HG02970 (cell line): Measurements from ENCODE around the gene SNX20.

Experiments used
- ATAC-seq: cut with Tn5 transposase; IDR thresholded peaks from one replicate; pipeline ENCODE4 v1.9.1; 2021; ENCODE audit warnings: mild to moderate bottlenecking, moderate library complexity, moderate number of reproducible peaks; ENCODE audit not compliant: unreplicated experiment, low FRiP score

Gene SNX20

DNA sequence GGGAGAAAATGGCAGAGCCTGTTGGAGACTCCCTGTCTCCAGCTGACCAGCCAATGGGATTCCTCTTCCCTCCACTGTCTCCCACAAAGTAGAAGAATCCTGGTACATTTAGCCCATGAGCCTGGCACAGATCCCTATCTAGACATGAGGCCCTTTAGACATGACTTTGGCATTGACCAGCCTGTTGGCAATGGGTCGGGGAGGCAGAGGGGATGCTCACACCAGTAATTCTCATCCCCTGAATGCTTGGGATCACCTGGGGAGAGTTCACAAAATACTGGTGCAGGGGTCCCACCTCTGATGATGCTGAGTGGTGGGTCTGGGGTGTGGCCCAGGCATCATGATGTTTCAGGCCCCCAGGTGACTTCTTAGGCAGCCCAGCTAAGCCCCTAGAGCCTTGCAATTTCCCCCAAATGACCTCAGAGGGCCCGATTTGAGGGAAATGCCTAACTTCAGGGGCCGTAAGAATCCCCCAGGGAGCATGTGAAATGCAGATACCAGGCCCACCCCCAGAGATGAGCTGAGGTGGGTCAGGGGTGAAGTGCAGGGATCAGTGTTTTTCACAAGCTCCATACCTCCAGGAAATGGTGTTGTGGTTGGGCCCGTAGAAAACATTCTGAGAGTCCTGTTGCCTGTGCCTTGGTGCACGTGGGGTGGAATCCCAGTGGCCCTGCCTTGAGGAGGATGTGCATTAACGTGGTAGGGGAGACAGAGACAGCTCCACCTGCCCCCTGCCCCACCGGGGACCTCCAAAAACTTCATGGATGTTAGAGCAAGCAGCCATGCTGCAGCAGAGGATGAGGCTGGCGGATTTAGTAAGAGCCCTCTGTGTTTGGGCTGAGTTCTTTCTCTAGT lies 42.1 kb downstream of the SNX20 start:
- no peak for ATAC-seq

DNA sequence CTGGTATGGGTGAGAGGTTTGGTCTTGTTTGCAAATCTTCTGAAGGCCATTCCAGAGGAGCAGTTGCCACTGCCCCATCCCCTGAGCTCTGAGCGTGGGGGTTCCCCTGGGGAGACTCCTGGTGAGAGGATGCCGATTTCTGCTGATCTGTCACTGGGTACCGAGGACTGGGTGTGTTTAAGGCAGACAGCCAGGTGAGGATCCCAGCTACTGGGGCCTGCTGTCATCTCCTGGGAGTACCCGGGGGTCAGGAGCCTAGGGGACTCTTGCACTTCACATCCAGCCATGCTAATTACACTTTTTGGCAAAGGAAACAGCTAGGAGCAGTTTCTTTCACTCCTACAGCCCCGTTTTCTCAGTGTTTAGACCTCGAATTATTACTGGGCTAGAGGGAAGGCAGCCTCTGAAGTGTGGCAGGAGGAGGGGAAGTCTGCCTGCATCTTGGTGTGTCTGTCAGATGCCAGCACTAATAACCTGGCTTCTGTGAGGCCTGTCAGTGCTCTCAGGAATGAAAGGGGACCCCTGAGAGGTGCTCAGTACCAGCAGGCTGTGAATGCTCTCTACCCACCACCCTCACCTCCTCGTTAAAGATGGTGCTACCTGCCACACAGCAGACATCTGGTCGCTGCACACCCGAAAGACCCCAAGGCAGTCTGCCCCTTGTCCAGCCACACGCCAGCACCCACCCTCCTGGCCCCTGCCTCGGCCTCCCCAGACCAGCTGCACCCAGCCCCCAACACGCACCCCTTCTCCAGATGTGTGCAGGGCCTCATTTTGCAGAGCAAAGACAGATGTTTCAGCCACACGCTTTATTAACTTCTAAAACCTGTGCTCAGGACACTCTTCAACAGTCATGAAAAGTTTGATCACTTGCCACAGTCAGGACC lies 43.2 kb downstream of the SNX20 start:
- ATAC-seq: no peak

DNA sequence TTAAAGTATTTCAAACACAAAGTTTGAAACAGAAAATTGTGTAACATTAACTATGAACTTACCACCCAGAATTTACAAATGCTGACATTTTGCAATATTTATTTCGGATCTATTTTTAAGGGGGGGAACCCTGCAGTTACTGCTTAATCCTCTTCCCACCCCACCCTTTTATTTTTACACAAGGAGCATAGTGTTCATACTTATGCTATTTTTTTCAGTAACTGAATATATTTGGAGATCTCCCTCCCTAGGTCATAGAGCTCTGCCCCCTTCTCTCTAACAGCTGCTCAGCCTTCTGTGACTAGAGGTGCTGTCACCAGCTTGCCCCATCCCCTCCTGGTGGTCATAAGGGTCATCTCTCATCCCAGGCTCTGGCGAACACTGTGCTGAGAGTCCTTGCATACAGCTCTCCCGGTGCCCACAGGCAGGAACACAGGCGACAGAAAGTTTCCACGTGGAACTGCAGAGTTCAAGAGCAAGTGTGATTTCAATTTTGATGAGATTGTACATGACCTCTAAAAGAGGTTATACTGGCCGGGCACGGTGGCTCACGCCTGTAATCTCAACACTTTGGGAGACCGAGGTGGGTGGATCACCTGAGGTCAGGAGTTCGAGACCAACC lies 44.2 kb downstream of the SNX20 start:
- ATAC-seq: no peak

DNA sequence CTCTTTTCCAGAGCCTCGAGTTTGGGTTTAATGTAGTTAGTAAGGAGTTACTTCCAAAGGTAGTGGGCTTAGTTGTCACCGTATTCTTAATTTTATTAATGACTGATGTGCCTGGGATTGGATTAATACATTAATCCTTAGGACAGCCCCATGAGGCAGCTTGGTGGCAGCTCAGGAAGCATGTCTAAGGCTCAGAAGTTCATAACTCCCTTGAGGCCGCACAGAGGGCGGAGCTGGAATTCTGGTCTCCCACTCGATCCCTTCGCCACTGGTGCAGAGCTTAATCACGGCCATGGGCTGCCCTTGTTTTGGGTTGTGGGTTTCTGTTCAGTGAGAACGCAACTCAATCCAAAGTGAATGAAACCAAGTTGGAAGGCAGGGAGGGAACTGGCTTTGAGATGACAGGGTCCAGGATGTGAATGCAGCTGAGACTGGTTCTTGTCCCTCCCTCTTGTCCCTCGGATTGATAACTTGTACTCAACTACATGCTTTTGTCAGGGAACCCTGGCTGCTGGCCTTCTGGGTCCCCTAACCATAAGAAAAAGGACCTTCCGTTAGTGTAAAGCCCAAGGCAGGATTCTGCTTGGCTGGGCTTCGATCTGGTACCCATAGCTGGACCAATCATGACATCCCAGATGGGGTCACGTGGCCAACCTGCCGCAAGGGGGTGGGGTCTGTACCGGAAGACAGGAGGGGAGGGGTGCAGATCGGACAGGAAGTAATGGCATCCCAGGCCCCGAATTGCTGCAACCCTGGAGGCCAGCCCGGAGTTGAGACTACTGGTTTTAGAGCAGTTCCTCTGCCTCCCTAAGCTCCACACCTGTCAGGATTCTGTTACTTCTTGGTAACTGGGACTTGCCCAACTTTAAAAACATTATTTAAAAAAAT lies 45.4 kb downstream of the SNX20 start:
- ATAC-seq: no peak

DNA sequence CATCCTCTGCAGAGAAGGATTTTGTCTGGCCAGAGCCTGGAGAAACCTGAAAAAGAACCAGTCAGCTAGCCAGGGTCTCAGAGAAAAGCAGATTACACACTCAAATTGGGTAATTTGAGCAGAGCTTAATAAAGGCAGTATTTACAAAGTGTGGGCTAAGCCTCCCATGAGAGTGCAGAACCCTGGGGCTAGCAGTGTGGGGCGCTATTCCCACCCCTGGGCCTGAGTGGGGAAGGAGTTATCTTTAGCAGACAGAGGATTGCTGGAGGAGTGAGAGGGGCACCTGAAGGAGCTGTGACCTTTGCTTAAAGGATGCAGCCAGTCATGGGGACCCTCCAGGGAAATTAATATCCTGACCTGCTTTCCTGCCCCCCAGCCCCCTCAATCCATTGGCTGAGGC lies 46.2 kb downstream of the SNX20 start:
- ATAC-seq: no peak

DNA sequence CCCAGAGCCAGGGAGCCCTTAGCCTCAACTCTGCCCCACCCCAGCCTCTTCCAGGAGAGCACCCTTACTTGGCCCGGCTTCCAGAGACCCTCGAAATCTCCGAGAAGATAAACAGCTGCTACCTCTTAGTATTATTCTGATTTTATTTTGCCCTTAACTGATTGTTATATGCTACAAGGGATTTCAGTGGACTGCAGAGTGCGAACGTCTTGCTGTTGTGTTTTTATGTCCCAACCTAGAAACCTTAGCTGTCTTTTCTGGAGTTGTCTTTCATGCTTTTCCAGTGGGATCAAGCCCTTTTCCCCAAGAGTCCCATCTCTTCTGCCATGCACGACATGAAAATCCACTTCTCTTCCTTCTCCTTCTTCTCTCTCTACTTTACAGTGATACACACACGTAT lies 47.0 kb downstream of the SNX20 start:
- no peak for ATAC-seq

DNA sequence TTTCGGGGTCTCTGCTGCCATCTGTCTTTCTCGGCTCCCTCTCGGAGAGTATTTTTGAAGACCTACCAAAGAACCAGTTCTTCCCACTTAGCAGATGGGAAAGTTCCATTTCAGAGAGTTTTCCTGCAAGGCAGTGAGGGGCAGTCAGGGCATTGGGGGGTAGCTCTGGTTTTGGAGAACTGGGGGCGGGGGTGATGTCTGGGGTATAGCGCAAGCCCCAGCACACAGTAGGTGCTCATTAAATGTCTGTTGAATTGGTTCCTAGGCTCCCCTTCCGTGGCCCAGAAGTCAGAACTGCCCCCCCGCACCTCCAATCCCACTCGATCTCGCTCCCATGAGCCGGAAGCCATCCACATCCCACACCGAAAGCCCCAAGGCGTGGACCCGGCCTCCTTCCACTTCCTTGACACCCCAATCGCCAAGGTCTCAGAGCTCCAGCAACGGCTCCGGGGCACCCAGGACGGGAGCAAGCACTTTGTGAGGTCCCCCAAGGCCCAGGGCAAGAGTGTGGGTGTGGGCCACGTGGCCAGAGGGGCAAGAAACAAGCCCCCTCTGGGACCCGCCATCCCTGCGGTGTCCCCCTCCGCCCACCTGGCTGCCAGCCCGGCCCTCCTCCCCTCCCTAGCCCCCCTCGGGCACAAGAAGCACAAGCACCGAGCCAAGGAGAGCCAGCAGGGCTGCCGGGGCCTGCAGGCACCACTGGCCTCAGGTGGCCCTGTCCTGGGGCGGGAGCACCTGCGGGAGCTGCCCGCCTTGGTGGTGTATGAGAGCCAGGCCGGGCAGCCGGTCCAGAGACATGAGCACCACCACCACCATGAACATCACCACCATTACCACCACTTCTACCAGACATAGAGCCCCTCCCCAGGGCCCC lies 47.9 kb downstream of the SNX20 start:
- no peak for ATAC-seq

DNA sequence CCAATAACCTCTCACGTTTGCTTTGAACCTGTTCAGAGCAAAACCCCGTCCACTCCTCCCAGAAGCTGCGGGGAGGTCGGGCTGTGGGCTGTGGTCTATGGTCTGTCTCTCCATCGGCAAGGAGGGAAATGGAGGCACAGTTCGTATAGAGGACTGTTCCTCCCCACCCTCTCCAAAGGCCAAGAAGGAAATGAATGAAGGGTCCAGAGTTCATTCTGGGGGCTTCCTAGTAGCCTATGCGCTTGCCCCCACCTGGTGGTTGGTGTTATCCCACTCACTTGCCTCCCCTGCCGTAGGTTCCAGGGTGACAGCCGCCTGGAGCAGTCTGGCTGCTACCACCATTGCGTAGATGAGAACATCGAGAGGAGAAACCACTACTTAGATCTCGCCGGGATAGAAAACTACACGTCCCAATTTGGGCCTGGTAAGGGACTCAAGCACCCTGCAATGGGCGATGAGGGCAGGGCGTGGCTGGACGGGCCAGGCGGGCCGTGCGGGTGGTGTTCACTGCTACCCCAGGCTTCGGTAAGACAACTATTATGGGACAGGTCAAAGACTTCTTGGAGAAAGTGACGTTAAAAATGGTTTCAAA lies 49.0 kb downstream of the SNX20 start:
- ATAC-seq: no peak

DNA sequence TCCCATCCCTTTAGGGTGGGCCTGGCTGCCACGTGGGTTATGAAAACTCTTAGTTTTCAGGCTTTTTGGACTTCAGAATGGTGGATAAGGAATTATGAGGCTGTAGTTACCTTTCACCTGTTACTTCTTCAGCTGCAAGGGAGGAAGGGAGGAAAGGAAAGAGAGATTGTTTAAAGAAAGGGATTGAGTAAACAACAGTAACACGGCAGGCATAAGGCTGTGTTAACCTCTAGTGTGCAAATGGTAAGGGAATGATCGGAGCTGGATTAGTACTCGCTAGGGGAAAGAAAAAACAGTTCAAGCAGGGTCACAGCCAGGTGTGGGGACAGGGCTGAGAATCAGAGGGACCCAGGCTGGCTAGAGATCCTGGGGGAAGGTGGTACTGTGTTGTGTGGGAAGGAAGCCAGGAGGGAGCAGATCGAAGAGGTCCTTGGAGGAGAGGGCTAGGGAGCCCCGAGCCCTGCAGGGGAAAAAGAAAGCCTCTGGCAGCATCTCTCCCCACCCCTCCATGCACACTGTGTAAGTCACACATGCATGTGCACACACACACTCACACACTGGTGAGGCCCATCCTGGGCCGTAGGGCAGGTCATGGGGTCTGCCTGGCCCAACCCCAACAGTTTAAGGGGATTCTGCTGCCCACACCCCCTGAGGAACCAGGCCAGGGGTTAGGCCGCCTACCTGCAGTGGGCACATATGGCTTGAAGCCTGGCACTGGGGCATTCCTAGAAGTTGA lies 49.7 kb downstream of the SNX20 start:
- no peak for ATAC-seq

DNA sequence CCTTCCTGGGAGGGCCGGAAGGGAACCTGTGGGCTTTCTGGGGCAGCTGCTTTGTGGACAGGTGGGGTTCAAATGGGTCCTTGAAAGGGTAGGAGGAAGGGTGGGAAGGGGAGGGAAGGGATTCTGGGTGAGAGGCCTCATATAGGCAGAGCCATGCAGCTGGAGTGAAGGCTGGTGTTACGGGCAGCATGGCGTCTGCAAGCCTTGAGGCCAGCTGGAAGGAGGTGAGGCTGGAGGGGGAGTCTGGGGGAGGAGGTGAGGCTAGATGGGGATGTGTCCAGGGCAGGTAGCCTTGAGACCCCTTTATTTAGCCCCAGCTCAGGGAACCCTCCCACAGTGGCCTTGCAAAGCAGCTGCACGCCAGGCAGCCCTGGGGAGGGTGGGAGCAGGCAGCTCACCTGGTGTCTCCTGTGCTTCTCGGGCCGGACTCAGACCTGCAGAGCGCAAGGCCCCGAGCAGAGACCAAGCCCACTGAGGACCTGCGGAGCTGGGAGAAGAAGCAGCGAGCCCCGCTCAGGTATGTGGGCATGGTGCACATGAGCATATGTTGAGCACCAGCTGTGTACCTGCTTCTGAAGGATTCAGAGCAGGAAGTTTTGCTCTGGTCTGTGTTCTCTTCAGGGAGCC lies 50.6 kb downstream of the SNX20 start:
- ATAC-seq: no peak

DNA sequence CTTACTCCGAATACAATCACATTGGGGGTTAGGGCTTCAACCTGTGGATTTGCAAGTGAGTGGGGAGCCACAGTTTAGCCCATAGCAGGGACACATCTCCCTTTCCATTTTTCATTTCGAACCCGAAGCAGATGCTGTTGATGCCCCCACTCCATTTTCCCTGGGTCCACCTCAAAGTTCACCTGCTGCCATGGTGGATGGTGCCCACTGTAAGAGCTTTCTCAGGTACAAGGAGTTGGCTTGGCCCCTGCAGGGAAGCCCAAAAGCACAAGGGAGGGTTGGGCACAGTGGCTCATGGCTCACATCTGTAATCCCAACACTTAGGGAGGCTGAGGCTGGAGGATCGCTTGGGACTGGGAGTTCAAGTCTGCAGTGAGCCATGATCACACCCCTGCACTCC lies 51.8 kb downstream of the SNX20 start:
- no peak for ATAC-seq

DNA sequence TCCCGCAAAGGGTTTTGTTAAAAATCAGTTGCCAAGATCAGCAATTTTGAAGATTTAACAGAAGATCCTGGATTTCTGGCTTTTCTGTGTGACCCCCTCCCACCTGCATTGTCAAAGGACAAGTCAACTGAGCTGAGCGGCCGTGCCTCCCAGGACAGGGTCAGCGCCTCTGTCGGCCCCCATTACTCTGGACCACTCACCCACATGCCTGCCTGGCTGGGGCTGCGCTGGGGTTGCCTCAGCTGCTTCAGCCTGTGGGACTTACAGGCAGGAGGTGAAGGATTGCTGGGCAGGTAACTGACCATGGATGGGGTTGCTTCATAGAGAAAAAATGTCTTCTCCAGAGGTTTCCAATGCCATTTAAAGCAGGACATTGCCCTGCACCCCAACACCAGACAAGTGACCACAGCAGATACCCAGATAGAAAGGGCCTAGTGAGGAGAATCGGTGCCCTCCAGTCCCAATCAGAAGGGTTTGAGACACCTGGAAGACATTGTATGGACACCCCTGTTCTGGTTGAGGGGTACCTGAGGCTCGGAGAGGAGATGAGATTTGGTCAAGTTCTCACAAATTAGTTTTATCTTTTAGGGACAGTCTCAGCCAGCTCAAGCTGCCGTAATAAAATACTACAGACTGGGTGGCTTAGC lies 52.8 kb downstream of the SNX20 start:
- ATAC-seq: no peak

DNA sequence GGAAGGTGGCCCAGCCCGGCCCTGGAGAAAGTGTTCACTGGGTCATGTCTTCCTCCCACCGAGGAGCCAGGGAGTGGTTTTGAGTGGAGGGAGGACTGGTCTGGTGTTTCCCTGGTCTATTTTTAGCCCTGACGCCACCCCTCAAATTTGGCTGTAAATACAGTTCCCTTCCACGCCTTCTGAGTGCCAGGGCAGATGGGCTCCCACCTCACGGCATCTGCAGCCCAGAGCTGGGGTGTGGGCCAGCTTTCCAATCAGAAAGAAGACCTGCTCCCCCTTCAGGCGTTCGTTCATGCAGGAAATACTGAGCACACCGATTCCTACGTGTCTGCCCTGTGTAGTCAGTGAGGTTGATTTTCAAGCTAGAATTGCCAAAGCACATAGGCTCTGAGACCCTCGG lies 53.7 kb downstream of the SNX20 start:
- no peak for ATAC-seq

DNA sequence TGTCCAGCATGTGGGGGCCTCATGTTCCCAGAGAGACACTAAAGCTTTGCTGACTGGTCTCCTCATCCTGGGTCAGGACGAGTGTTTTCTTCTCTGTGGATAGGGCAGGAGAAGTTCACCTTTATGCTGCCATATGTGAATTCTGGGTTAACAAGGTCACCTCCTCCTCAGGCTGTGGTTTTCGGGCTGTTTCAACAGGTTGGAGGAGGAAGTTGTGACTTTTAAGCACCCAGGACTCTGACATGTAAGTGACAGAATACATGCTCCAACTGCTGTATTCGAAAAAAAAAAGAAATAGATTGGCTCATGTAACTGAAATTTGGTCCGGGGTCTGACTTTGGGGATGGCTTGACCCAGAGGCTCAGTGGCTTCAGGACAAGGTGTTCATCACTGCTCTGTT lies 54.2 kb downstream of the SNX20 start:
- no peak for ATAC-seq

DNA sequence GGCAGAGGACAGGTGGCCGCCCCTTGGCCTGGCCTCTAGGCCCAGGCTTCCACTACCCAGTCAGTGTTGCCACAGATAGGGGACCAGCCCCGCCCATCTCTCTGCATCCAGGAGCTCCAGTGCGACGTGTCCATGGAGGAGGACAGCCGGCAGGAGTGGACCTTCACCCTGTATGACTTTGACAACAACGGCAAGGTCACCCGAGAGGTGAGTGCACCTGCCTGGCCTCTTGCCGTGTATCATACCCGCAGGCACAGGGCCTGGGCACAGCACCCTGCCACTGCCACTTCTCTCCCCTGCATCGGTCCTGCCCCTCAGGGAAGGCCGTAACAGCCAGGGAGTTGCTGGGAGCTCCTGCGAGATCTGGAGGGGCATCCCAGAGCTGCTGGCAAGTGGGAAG lies 55.7 kb downstream of the SNX20 start:
- ATAC-seq: no peak

DNA sequence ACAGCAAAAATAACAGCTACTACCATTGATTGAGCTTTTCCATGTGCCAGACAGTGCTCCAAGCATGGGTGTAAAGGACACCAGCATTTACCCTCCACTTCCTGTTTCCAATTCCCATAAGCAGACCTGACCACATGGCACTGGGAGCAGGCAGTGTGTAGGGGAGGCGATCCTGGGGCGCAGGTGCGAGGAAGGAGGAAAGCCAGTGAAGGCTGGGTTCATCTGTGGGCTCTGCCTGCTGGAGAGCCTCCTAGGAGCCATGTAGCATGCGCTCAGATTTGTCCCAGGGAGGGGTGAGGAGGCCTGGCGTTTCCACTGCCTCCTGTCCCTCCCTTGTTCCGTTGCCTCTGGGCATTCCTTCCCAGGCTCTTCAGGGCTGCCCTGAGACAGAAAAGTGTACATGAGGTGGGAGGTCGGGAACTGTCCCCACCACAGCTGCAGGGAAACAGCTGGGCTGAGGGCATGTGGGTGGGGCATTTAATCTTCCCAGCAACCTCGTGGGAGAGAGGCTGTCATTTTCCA lies 56.6 kb downstream of the SNX20 start:
- no peak for ATAC-seq
